Activated CD8-positive, alpha-beta T cell treated with anti-CD3 and anti-CD28 coated beads for 36 hours (primary cell): ENCODE data around the gene SLC25A25. TPM values are rescaled to one million over a fixed set of nuclear protein-coding genes. Genes with fewer than 3 reads are reported as not detected.

ENCODE experiments used
- ATAC-seq: fragments of 200-7000 bp; cut with Tn5 transposase; one replicate; pipeline ENCODE4 v1.10.0; 2021; ENCODE audit warnings: mild to moderate bottlenecking, moderate library complexity
- CTCF ChIA-PET: fragments of 350-600 bp; sonication (Branson Sonifier 250); formaldehyde crosslinking; loops from one replicate; lab custom pipeline; 2021; ENCODE audit warnings: antibody characterized with exemption; lab: Charles Lee
- POLR2A ChIA-PET: fragments of 350-600 bp; sonication (Branson Sonifier 250); formaldehyde crosslinking; loops from one replicate; lab custom pipeline; 2021; ENCODE audit warnings: antibody characterized with exemption; lab: Charles Lee
- DNase-seq: peaks from one replicate; pipeline ENCODE4 v3.0.0-alpha.2; 2020
- H3K27ac Mint-ChIP-seq: one replicate; pipeline ENCODE4 v1.8.0; 2021; ENCODE audit warnings: mild to moderate bottlenecking, mixed read lengths
- H3K27me3 Mint-ChIP-seq: one replicate; pipeline ENCODE4 v1.8.0; 2021; ENCODE audit warnings: mixed read lengths
- H3K36me3 Mint-ChIP-seq: one replicate; pipeline ENCODE4 v1.8.0; 2021; ENCODE audit warnings: low read depth, mixed read lengths
- H3K4me1 Mint-ChIP-seq: one replicate; pipeline ENCODE4 v1.8.0; 2021; ENCODE audit warnings: low read depth, mixed read lengths
- H3K4me3 Mint-ChIP-seq: one replicate; pipeline ENCODE4 v1.8.0; 2021; ENCODE audit warnings: mild to moderate bottlenecking, moderate library complexity, mixed read lengths
- H3K9me3 Mint-ChIP-seq: one replicate; pipeline ENCODE4 v1.8.0; 2021; ENCODE audit warnings: mixed read lengths
- intact Hi-C: fragments of 100-400 bp; cut with micrococcal nuclease; formaldehyde crosslinking; loops from one replicate; pipeline ENCODE4 v1.10.0; 2022
- total RNA-seq, 2 experiments: library from RNA; stranded (reverse); gene quantifications; one replicate each; pipeline ENCODE4 v1.2.3, GENCODE V29; 2021
- TF ChIP-seq, protein P1 (sequence below): fragments of 200-600 bp; IDR thresholded peaks from one replicate; pipeline ENCODE4 v1.8.0; 2022; ENCODE audit warnings: antibody characterized with exemption, mild to moderate bottlenecking

SLC25A25 gene
- total RNA-seq, 2 experiments from 2014 or later = 12.9 to 14.6 TPM

DNA sequence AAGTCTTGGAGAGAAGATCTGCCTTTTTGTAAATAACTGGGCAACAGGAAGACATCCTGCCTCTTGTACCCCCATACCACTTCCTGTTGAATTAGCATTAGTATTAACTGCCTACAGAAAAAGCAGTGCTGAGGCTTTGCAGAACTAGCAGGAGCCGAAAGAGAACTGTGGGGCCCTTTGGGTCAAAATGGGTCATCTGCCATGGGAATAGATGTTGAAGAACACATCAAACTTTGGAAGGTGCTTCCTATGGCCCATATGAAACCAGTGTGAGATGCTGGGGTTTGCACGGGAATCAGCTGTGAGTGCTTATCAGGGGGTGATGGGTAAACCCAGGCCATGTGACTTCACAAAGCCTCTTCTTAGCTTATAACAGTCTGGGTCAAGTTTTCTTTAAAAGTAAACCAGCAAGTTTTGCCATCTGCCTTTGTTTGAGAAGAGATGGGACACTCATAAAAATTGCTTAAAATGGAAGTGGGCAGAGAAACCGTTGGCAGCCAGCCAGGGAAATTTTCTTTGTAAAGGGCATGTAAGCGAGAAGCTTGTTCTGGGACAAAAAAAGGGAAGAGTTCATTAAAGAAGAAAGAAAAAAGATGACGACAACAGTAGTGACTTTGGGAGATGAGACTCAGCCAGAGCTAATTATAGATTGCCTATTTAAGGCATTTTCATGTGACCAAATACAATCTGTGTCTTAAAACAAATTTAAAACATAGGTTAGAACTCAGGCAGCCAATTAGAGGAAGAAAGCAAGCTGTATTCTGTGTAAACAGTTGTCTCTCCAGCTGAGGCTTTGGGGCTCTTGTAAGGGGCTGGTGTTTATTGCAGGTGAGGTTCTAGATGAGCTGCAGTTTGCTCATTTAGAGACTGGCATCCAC, 4.4 kb downstream of the SLC25A25 start:
- intact Hi-C loops = no loop called here
- POLR2A ChIA-PET = interaction anchor here (0.8 to 3.0 kb wide), 6 partner anchors 17 to 136 kb away, joined by 3 to 10 read pairs (median 4); partner anchors contain the start of gene EEIG1
- H3K4me1 Mint-ChIP-seq = peaks cover 40% of the 10 kb centered on the region

DNA sequence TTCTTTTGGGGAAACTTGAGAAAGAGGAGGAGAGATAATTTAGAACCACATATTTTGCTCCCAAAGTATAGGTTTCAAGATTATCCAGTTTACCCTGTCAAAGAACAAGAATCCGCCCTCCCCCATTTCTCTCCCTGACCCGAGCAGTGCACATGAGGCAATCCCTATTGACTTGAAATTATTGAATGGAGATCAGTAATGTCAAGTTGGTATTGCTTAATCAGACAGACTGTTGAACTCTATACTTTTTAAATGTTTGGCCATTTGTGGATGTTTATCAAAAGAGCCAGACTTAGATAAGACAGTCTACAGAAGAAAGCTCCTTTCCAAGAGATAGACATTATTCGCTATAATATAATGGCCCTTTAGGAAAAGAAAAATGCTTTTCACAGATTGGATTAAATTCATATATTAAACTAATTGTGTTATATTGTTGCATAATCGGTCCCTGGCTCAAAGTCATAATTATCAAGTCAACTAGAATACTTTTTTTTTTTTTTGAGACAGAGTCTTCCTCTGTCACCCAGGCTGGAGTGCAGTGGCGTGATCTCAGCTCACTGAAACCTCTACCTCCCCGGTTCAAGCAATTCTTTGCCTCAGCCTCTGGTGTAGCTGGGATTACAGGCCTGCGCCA, 5.3 kb downstream of the SLC25A25 start:
- Mint-ChIP-seq H3K4me1 (peaks cover 50% of the 10 kb centered on the region), H3K9me3 (no peaks in the 10 kb centered on the region), H3K27me3 (no peaks in the 10 kb centered on the region), H3K27ac (peak overlapping the region; percentile 87), H3K4me3 (no peak overlapping the region), H3K36me3 (peaks cover 29% of the 10 kb centered on the region)
- POLR2A ChIA-PET = interaction anchor here (1.5 to 3.0 kb wide), 2 partner anchors 19 to 92 kb away, joined by 7 to 10 read pairs; partner anchors contain the start of gene EEIG1
- TF ChIP-seq, protein P1, sequence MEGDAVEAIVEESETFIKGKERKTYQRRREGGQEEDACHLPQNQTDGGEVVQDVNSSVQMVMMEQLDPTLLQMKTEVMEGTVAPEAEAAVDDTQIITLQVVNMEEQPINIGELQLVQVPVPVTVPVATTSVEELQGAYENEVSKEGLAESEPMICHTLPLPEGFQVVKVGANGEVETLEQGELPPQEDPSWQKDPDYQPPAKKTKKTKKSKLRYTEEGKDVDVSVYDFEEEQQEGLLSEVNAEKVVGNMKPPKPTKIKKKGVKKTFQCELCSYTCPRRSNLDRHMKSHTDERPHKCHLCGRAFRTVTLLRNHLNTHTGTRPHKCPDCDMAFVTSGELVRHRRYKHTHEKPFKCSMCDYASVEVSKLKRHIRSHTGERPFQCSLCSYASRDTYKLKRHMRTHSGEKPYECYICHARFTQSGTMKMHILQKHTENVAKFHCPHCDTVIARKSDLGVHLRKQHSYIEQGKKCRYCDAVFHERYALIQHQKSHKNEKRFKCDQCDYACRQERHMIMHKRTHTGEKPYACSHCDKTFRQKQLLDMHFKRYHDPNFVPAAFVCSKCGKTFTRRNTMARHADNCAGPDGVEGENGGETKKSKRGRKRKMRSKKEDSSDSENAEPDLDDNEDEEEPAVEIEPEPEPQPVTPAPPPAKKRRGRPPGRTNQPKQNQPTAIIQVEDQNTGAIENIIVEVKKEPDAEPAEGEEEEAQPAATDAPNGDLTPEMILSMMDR = no peak
- DNase-seq (no peak), ATAC-seq (no peak)
- intact Hi-C loops = no loop called here
- CTCF ChIA-PET = interaction anchor here (0.8 to 2.5 kb wide), 9 partner anchors 11 to 131 kb away, joined by 3 to 12 read pairs (median 5); no protein-coding TSS in a partner anchor

More for the DNA sequence above, 4.4 kb downstream of the SLC25A25 start:
- peak overlapping the region; percentile 87 for H3K27ac Mint-ChIP-seq
- peaks cover 25% of the 10 kb centered on the region for H3K36me3 Mint-ChIP-seq
- TF ChIP-seq, protein P1 = no peak
- H3K9me3 Mint-ChIP-seq = no peaks in the 10 kb centered on the region
- CTCF ChIA-PET = interaction anchor here (0.8 to 2.5 kb wide), 14 partner anchors 10 to 130 kb away, joined by 3 to 12 read pairs (median 4); no protein-coding TSS in a partner anchor
- ATAC-seq = no peak
- no peaks in the 10 kb centered on the region for H3K27me3 Mint-ChIP-seq
- H3K4me3 Mint-ChIP-seq = peak overlapping the region; percentile 63
- DNase-seq = peak; percentile 82

DNA sequence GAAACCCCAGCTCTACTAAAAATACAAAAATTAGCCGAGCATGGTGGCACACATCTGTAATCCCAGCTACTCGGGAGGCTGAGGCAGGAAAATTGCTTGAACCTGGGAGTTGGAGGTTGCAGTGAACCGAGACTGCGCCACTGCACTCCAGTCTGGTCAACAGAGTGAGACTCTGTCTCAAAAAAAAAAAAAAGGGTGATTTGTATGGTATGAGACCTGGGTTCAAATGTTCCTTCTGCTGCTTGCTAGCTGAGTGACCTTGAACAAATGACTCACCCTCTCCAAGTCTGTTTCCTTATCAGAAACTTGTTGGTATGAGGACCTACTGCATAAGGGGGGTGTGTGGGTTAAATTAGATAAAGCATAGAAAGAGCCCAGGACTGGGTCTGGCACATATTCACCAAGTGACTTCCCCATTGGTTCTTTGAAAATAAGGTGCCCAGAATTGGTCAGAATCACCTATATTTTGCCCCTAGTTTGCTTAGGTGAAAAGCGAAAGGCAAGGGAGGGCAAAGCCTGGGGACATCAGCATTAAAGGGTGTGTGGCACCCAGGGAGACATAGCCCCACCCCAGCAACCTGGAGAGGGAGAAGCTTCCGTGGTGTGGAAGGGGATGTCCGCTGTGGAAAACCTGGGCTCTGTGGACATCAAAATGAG, 9.9 kb downstream of the SLC25A25 start:
- peak overlapping the region; percentile 46 for H3K27ac Mint-ChIP-seq
- DNase-seq (no peak), ATAC-seq (peak; percentile 34)
- TF ChIP-seq, protein P1 = no peak
- no peak overlapping the region for H3K4me3 Mint-ChIP-seq
- CTCF ChIA-PET = interaction anchor here (1.0 to 1.3 kb wide), 4 partner anchors 8 to 134 kb away, joined by 3 to 7 read pairs (median 4); no protein-coding TSS in a partner anchor
- H3K27me3 Mint-ChIP-seq = no peaks in the 10 kb centered on the region
- H3K9me3 Mint-ChIP-seq = no peaks in the 10 kb centered on the region
- intact Hi-C loops = no loop called here
- H3K36me3 Mint-ChIP-seq = peaks cover 25% of the 10 kb centered on the region
- peaks cover 50% of the 10 kb centered on the region for H3K4me1 Mint-ChIP-seq
- POLR2A ChIA-PET = interaction anchor here (1.1 to 2.4 kb wide), 2 partner anchors 11 to 15 kb away, joined by 3 to 7 read pairs; partner anchors contain the start of gene NAIF1

DNA sequence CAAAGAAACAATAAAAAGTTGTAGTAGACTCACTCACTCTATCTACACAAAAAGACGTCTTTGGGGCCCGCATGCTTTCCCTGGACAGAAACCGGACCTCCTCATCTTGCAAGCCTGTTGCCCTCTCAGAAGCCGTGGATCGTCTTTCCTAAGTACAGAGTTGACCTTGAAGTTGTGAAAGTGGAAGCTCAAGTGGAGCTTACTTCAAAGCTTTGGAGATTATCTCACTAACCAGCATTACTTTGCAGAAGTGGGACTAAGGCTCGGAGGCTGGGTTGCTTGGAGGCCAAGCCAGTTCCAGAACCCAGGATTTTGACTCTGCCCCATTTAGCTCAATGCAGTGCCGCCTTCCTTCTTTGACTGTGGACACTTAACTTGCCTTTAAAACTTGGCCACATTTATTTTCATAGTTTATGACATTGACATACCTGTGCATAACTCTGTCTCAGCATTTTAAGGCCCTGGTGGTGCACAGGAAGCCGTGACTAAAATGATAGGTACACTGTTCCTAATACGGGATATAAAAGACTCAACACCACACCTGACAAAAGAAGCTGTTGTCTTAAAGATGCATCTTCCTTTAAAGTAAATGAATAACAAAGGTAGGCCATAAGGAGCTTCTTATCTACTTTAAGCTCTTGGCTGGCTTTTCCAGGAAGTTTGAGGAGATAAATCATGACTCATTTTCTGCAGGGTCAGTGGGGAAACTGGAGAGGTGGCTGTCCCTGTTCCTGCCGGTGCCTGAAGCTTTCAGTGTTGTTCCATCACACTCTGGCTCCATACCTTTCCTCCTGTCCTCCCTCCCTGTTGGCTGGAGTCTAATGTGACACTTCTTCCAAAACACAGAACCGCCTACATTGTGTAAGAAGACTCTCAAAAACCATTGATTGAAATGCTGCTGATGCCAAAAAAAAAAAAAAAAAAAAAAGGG, 10.7 kb downstream of the SLC25A25 start:
- intact Hi-C loops = no loop called here
- no peaks in the 10 kb centered on the region for H3K9me3 Mint-ChIP-seq
- no peaks in the 10 kb centered on the region for H3K27me3 Mint-ChIP-seq
- DNase-seq = no peak
- peaks cover 18% of the 10 kb centered on the region for H3K36me3 Mint-ChIP-seq
- H3K4me1 Mint-ChIP-seq = peaks cover 44% of the 10 kb centered on the region
- ChIA-PET CTCF (interaction anchor here (0.8 to 2.0 kb wide), 9 partner anchors 9 to 135 kb away, joined by 3 to 8 read pairs (median 4); no protein-coding TSS in a partner anchor), POLR2A (interaction anchor here (1.1 to 2.4 kb wide), 2 partner anchors 12 to 14 kb away, joined by 3 to 7 read pairs; partner anchors contain the start of gene NAIF1)
- no peak overlapping the region for H3K4me3 Mint-ChIP-seq
- H3K27ac Mint-ChIP-seq = peak overlapping the region; percentile 46
- TF ChIP-seq, protein P1 = no peak
- no peak for ATAC-seq
